H9 (cell line): ENCODE results near the gene ZBP1. TPM values are rescaled to one million over a fixed set of nuclear protein-coding genes. Genes with fewer than 3 reads are reported as not detected.

Source experiments
- DNase-seq: peaks from one replicate; pipeline ENCODE4 v3.0.0-alpha.2; 2017
- H2AFZ ChIP-seq: one replicate; pipeline ENCODE4 v1.6.1; 2013; ENCODE audit warnings: mild to moderate bottlenecking, low read length, control low read depth, moderate library complexity
- H2AK5ac ChIP-seq: 2 replicates; pipeline ENCODE4 v1.6.1; 2013; ENCODE audit warnings: low read length, control low read depth, mixed read lengths; ENCODE audit not compliant: insufficient read length
- H2BK120ac ChIP-seq: one replicate; pipeline ENCODE4 v1.6.1; 2013; ENCODE audit warnings: low read depth, mild to moderate bottlenecking, low read length, control low read depth, inconsistent platforms; ENCODE audit not compliant: poor library complexity, severe bottlenecking
- H2BK12ac ChIP-seq: 2 replicates; pipeline ENCODE4 v1.6.1; 2013; ENCODE audit warnings: low read length, control low read depth, mixed read lengths, low read depth; ENCODE audit not compliant: insufficient read length
- H2BK15ac ChIP-seq: 2 replicates; pipeline ENCODE4 v1.6.1; 2013; ENCODE audit warnings: low read depth, low read length, control low read depth
- H2BK20ac ChIP-seq: one replicate; pipeline ENCODE4 v1.6.1; 2013; ENCODE audit warnings: low read depth, mild to moderate bottlenecking, low read length, control low read depth, inconsistent platforms; ENCODE audit not compliant: poor library complexity, severe bottlenecking
- H2BK5ac ChIP-seq: 2 replicates; pipeline ENCODE4 v1.6.1; 2013; ENCODE audit warnings: low read length, control low read depth, mixed read lengths; ENCODE audit not compliant: insufficient read length
- H3K14ac ChIP-seq: 2 replicates; pipeline ENCODE4 v1.6.1; 2013; ENCODE audit warnings: low read length, control low read depth; ENCODE audit not compliant: insufficient read depth
- H3K18ac ChIP-seq: 2 replicates; pipeline ENCODE4 v1.6.1; 2013; ENCODE audit warnings: low read depth, mild to moderate bottlenecking, mixed read lengths, low read length, control low read depth; ENCODE audit not compliant: insufficient read length
- H3K23ac ChIP-seq: 2 replicates; pipeline ENCODE4 v1.6.1; 2013; ENCODE audit warnings: low read length, control low read depth, mixed read lengths, low read depth; ENCODE audit not compliant: insufficient read length
- H3K23me2 ChIP-seq: 2 replicates; pipeline ENCODE4 v1.6.1; 2013; ENCODE audit warnings: low read depth, mild to moderate bottlenecking, mixed read lengths, low read length, control low read depth; ENCODE audit not compliant: insufficient read length, poor library complexity, severe bottlenecking
- H3K27ac ChIP-seq: 2 replicates; pipeline ENCODE4 v1.5.1; 2013; ENCODE audit warnings: low read length, control low read depth, mixed read lengths, low read depth; ENCODE audit not compliant: insufficient read length
- H3K27me3 ChIP-seq: 2 replicates; pipeline ENCODE4 v1.6.1; 2013; ENCODE audit warnings: low read length, control low read depth, inconsistent platforms; ENCODE audit not compliant: insufficient read depth
- H3K4ac ChIP-seq: 2 replicates; pipeline ENCODE4 v1.6.1; 2013; ENCODE audit warnings: low read depth, mild to moderate bottlenecking, control low read depth, inconsistent platforms, low read length, moderate library complexity
- H3K4me1 ChIP-seq: 2 replicates; pipeline ENCODE4 v1.6.1; 2013; ENCODE audit warnings: low read length, control low read depth, inconsistent platforms; ENCODE audit not compliant: insufficient read depth
- H3K4me2 ChIP-seq: 2 replicates; pipeline ENCODE4 v1.6.1; 2013; ENCODE audit warnings: low read length, control low read depth, mixed read lengths; ENCODE audit not compliant: insufficient read length, insufficient read depth
- H3K56ac ChIP-seq: 2 replicates; pipeline ENCODE4 v1.6.1; 2013; ENCODE audit warnings: low read depth, mild to moderate bottlenecking, mixed read lengths, low read length, control low read depth; ENCODE audit not compliant: insufficient read length
- H3K79me1 ChIP-seq: 2 replicates; pipeline ENCODE4 v1.6.1; 2013; ENCODE audit warnings: low read depth, mild to moderate bottlenecking, moderate library complexity, low read length, control low read depth, inconsistent platforms; ENCODE audit not compliant: insufficient read depth, poor library complexity, severe bottlenecking
- H3K79me2 ChIP-seq: 2 replicates; pipeline ENCODE4 v1.6.1; 2013; ENCODE audit warnings: low read length, control low read depth, inconsistent platforms; ENCODE audit not compliant: insufficient read depth
- H3K9ac ChIP-seq: 2 replicates; pipeline ENCODE4 v1.6.1; 2013; ENCODE audit warnings: low read length, control low read depth, mixed read lengths; ENCODE audit not compliant: insufficient read length; ENCODE audit errors: extremely low read depth
- H3K9me3 ChIP-seq: one replicate; pipeline ENCODE4 v1.6.1; 2013; ENCODE audit warnings: low read depth, low read length, inconsistent platforms; ENCODE audit not compliant: control insufficient read depth
- H3T11ph ChIP-seq: one replicate; pipeline ENCODE4 v1.6.1; 2013; ENCODE audit warnings: mild to moderate bottlenecking, low read length, control low read depth, inconsistent platforms
- H4K20me1 ChIP-seq: one replicate; pipeline ENCODE4 v1.6.1; 2013; ENCODE audit not compliant: control insufficient read depth, insufficient read length, insufficient read depth
- H4K5ac ChIP-seq: 2 replicates; pipeline ENCODE4 v1.6.1; 2013; ENCODE audit warnings: low read depth, mild to moderate bottlenecking, mixed read lengths, low read length, control low read depth; ENCODE audit not compliant: insufficient read length
- H4K8ac ChIP-seq: replicated peaks from 2 replicates; pipeline ENCODE4 v1.6.1; 2013; ENCODE audit warnings: low read length, control low read depth, mixed read lengths, low read depth; ENCODE audit not compliant: insufficient read length
- H4K91ac ChIP-seq: 2 replicates; pipeline ENCODE4 v1.6.1; 2013; ENCODE audit warnings: low read depth, mild to moderate bottlenecking, moderate library complexity, mixed read lengths, low read length, control low read depth; ENCODE audit not compliant: insufficient read length
- H3K27ac Mint-ChIP-seq, 3 experiments: 2 replicates in 2 of 3; 3 replicates in 1 of 3; pipeline ENCODE4 v1.8.0; 2020 to 2021; ENCODE audit warnings: mixed read lengths in 3 of 3, mild to moderate bottlenecking in 1 of 3, moderate library complexity in 1 of 3
- H3K27me3 Mint-ChIP-seq: 2 replicates; pipeline ENCODE4 v1.8.0; 2021; ENCODE audit warnings: low read depth, mild to moderate bottlenecking, moderate library complexity, mixed read lengths
- H3K36me3 Mint-ChIP-seq, 3 experiments: 2 replicates in 2 of 3; 3 replicates in 1 of 3; pipeline ENCODE4 v1.8.0; 2020 to 2021; ENCODE audit warnings: low read depth in 3 of 3, mixed read lengths in 3 of 3; ENCODE audit not compliant: insufficient read depth in 1 of 3
- H3K4me1 Mint-ChIP-seq, 2 experiments: 2 replicates each; pipeline ENCODE4 v1.8.0; 2020; ENCODE audit warnings: mixed read lengths in 2 of 2
- H3K4me3 Mint-ChIP-seq, 2 experiments: 2 replicates in 1 of 2; 3 replicates in 1 of 2; pipeline ENCODE4 v1.8.0; 2020 to 2021; ENCODE audit warnings: mild to moderate bottlenecking in 2 of 2, mixed read lengths in 2 of 2, moderate library complexity in 1 of 2
- H3K9me3 Mint-ChIP-seq, 2 experiments: 2 replicates in 1 of 2; 3 replicates in 1 of 2; pipeline ENCODE4 v1.8.0; 2020; ENCODE audit warnings: mild to moderate bottlenecking in 2 of 2, mixed read lengths in 2 of 2, moderate library complexity in 1 of 2
- WGBS: extraction: QIAGEN DNeasy Blood & Tissue Kit; methylation state at CpG from one replicate; pipeline ENCODE4 v1.1.7; 2013; ENCODE audit warnings: missing lambda C conversion rate, low lambda C conversion rate, mixed read lengths; ENCODE audit not compliant: insufficient read length; ENCODE audit errors: extremely low coverage; 5-methylcytosine and 5-hydroxymethylcytosine counted together
- total RNA-seq: library from RNA; stranded (reverse); gene quantifications from 2 replicates; pipeline ENCODE4 v1.2.1, GENCODE V29; 2021
- TF ChIP-seq, protein P1 (sequence below): fragments of 200-600 bp; sonication (generic); conservative IDR thresholded peaks from 3 replicates; pipeline ENCODE4 v1.8.0; 2021; ENCODE audit warnings: antibody characterized with exemption, mild to moderate bottlenecking

Gene ZBP1
- total RNA-seq, 1 experiment from 2014 or later, result not detected

DNA sequence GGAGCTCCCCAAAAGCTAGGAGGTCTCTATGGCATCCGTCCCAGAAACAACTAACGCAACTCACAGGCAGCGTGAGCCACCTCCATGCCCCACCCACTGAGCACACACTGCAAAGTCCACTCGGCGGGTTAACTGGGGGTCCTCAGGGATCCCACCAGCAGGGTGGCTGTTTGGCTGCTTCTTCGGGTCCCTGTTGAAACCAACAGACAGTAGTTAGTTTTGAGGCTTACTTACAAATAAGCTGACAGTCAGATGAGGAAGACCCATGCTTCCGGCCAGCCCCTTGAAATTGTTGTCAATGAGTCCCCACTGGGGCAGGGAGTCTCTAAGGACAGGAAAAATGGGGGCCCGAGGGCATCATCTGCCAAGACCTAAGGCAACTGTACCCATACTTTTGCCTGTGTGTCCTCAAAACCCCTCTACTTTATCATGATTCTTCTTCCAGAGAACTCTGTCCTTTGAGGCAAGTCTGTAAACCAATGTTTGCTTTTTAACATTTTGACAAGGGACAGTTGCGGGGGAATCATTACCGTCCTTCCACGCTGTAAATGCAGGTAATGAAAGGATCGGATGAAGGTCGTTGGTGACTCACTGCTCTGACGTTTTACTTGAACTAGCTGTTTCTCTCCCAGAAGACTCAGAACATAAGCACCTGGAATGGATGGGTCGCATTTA lies 61.5 kb downstream of the ZBP1 start:
- Histone ChIP-seq H3K23ac (no peak overlapping the region), H4K91ac (no peak overlapping the region), H2AK5ac (no peak overlapping the region), H3K9me3 (no peaks in the 10 kb centered on the region), H3K4ac (no peak overlapping the region), H3K14ac (no peak overlapping the region), H2BK12ac (no peak overlapping the region), H3K4me2 (no peak overlapping the region), H2BK120ac (no peak overlapping the region), H3K79me2 (no peaks in the 10 kb centered on the region), H3K18ac (no peak overlapping the region), H3T11ph (no peak overlapping the region), H4K20me1 (no peaks in the 10 kb centered on the region), H3K4me1 (no peaks in the 10 kb centered on the region), H4K8ac (no peak overlapping the region), H4K5ac (no peak overlapping the region), H2BK20ac (no peak overlapping the region), H3K79me1 (no peaks in the 10 kb centered on the region), H3K9ac (no peak overlapping the region), H2AFZ (no peak overlapping the region), H3K23me2 (no peaks in the 10 kb centered on the region), H2BK15ac (no peak overlapping the region), H3K27ac (no peak overlapping the region), H2BK5ac (no peak overlapping the region), H3K27me3 (no peaks in the 10 kb centered on the region), H3K56ac (no peak overlapping the region)
- no CpG with 5 or more reads among the region's 15 CpGs for WGBS
- no peaks in the 10 kb centered on the region; a peak in 1 of 7 replicates for H3K36me3 Mint-ChIP-seq
- no peak overlapping the region for H3K4me3 Mint-ChIP-seq
- no peak overlapping the region for H3K27ac Mint-ChIP-seq
- DNase-seq, result no peak
- H3K27me3 Mint-ChIP-seq, result peaks cover 17% of the 10 kb centered on the region
- peaks cover 5 to 6% of the 10 kb centered on the region in 2 experiments for H3K4me1 Mint-ChIP-seq
- TF ChIP-seq, protein P1, sequence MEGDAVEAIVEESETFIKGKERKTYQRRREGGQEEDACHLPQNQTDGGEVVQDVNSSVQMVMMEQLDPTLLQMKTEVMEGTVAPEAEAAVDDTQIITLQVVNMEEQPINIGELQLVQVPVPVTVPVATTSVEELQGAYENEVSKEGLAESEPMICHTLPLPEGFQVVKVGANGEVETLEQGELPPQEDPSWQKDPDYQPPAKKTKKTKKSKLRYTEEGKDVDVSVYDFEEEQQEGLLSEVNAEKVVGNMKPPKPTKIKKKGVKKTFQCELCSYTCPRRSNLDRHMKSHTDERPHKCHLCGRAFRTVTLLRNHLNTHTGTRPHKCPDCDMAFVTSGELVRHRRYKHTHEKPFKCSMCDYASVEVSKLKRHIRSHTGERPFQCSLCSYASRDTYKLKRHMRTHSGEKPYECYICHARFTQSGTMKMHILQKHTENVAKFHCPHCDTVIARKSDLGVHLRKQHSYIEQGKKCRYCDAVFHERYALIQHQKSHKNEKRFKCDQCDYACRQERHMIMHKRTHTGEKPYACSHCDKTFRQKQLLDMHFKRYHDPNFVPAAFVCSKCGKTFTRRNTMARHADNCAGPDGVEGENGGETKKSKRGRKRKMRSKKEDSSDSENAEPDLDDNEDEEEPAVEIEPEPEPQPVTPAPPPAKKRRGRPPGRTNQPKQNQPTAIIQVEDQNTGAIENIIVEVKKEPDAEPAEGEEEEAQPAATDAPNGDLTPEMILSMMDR, result no peak
- H3K9me3 Mint-ChIP-seq, result no peaks in the 10 kb centered on the region
